HCT116 (cell line): Measurements from ENCODE around the gene INCA1. TPM values are rescaled to one million over a fixed set of nuclear protein-coding genes. Genes with fewer than 3 reads are reported as not detected.
A peak's percentile ranks its signal among the peaks of the same experiment; 100 is the strongest.

Source experiments
- ATAC-seq: fragments of 200-7000 bp; cut with Tn5 transposase; 2 replicates; pipeline ENCODE4 v1.9.1; 2020; ENCODE audit warnings: mild to moderate bottlenecking, moderate library complexity
- BruUV-seq: library from RNA; stranded (reverse); fragments of 400-500 nt; replicated peaks from 2 replicates; lab custom pipeline; 2021; lab: Mats Ljungman, UMichigan
- CTCF ChIA-PET: fragments of 300-600 bp; sonication (Branson Sonifier 250); formaldehyde crosslinking; loops from one replicate; lab custom pipeline; 2021; ENCODE audit warnings: antibody characterized with exemption; lab: Charles Lee
- POLR2A ChIA-PET: fragments of 300-600, 350-600 bp; sonication (Branson Sonifier 250); formaldehyde crosslinking; loops from one replicate; lab custom pipeline; 2021; ENCODE audit warnings: antibody characterized with exemption; lab: Charles Lee
- RAD21 ChIA-PET, 2 experiments: fragments of 300-600 bp; sonication (Branson Sonifier 250); formaldehyde crosslinking; loops; one replicate each; lab custom pipeline; 2023; ENCODE audit warnings: low total read pairs in 2 of 2; ENCODE audit not compliant: uncharacterized antibody in 2 of 2, unreplicated experiment in 2 of 2, low non-redundant PET in 1 of 2; lab: Charles Lee
- DNase-seq: peaks from one replicate; pipeline ENCODE4 v3.0.0-alpha.2; 2010; ENCODE audit warnings: low read depth, low spot score
- H2AFZ ChIP-seq: fragments of 200-600 bp; shearing (Covaris generic), sonication (generic); 2 replicates; pipeline ENCODE4 v1.6.1; 2017; ENCODE audit warnings: low read depth, mixed run types, mixed read lengths, antibody characterized with exemption, low read length; ENCODE audit not compliant: poor library complexity, severe bottlenecking
- H3K27ac ChIP-seq: 2 replicates; pipeline ENCODE4 v1.5.1; 2012; ENCODE audit warnings: low read depth, low read length
- H3K27me3 ChIP-seq: fragments of 200-600 bp; sonication (generic); 2 replicates; pipeline ENCODE4 v1.6.1; 2016; ENCODE audit warnings: mixed run types, low read length, mixed read lengths; ENCODE audit not compliant: insufficient read depth
- H3K36me3 ChIP-seq, 2 experiments: fragments of 200-500 bp in 1 of 2; fragments of 200-600 bp in 1 of 2; sonication (Bioruptor generic) in 1 of 2; sonication (generic) in 1 of 2; 2 replicates each; pipeline versions ENCODE4 v1.5.1 to v1.6.1; 2014 to 2016; ENCODE audit warnings: low read length in 2 of 2, inconsistent platforms in 1 of 2, mixed read lengths in 1 of 2, mixed run types in 1 of 2; ENCODE audit not compliant: insufficient read depth in 2 of 2, control insufficient read depth in 1 of 2
- H3K4me1 ChIP-seq, 2 experiments: fragments of 200-600 bp in 1 of 2; sonication (generic) in 1 of 2; 2 replicates each; pipeline versions ENCODE4 v1.5.1 to v1.6.1; 2012 to 2017; ENCODE audit warnings: low read length in 2 of 2, inconsistent platforms in 1 of 2, mild to moderate bottlenecking in 1 of 2, mixed read lengths in 1 of 2, mixed run types in 1 of 2, moderate library complexity in 1 of 2; ENCODE audit not compliant: insufficient read depth in 2 of 2, control insufficient read depth in 1 of 2
- H3K4me2 ChIP-seq: fragments of 200-600 bp; sonication (generic); 2 replicates; pipeline ENCODE4 v1.6.1; 2017; ENCODE audit warnings: mixed run types, low read length, mixed read lengths
- H3K4me3 ChIP-seq, 2 experiments: fragments of 200-600 bp in 1 of 2; sonication (generic) in 1 of 2; replicated peaks in 1 of 2; 2 replicates each; pipeline ENCODE4 v1.5.1; 2011 to 2016; ENCODE audit warnings: low read length in 2 of 2, control low read depth in 1 of 2, low read depth in 1 of 2, mild to moderate bottlenecking in 1 of 2, mixed read lengths in 1 of 2, mixed run types in 1 of 2
- H3K79me2 ChIP-seq: fragments of 200-600 bp; sonication (generic); 2 replicates; pipeline ENCODE4 v1.6.1; 2017; ENCODE audit warnings: mild to moderate bottlenecking, mixed run types, low read length, moderate library complexity, mixed read lengths; ENCODE audit not compliant: insufficient read depth
- H3K9ac ChIP-seq: fragments of 200-600 bp; sonication (generic); 2 replicates; pipeline ENCODE4 v1.6.1; 2016; ENCODE audit warnings: low read length, mixed read lengths
- H3K9me2 ChIP-seq: fragments of 200-600 bp; sonication (generic), shearing (Covaris generic); 2 replicates; pipeline ENCODE4 v1.6.1; 2017; ENCODE audit warnings: mixed run types, mild to moderate bottlenecking, moderate library complexity; ENCODE audit not compliant: insufficient read depth
- H3K9me3 ChIP-seq, 2 experiments: fragments of 200-500 bp in 1 of 2; fragments of 200-600 bp in 1 of 2; sonication (Bioruptor generic) in 1 of 2; sonication (generic) in 1 of 2; 2 replicates each; pipeline ENCODE4 v1.6.1; 2014 to 2017; ENCODE audit warnings: low read length in 2 of 2, mixed read lengths in 2 of 2, inconsistent platforms in 1 of 2, low read depth in 1 of 2, mild to moderate bottlenecking in 1 of 2, mixed run types in 1 of 2, moderate library complexity in 1 of 2; ENCODE audit not compliant: control insufficient read depth in 1 of 2, insufficient read depth in 1 of 2
- H4K20me1 ChIP-seq: fragments of 200-600 bp; sonication (generic), shearing (Covaris generic); 2 replicates; pipeline ENCODE4 v1.6.1; 2017; ENCODE audit warnings: mixed run types, mild to moderate bottlenecking, moderate library complexity; ENCODE audit not compliant: insufficient read depth
- CEBPB ChIP-seq: IDR thresholded peaks from 2 replicates; pipeline ENCODE4 v1.6.1; 2012; ENCODE audit warnings: low read depth
- POLR2A ChIP-seq: IDR thresholded peaks from 2 replicates; pipeline ENCODE4 v1.7.0; 2011; ENCODE audit warnings: borderline replicate concordance; ENCODE audit not compliant: insufficient read depth, insufficient read length; ENCODE audit errors: extremely low read depth
- TCF7L2 ChIP-seq: IDR thresholded peaks from 2 replicates; pipeline ENCODE4 v1.7.0; 2011; ENCODE audit warnings: borderline replicate concordance, inconsistent platforms; ENCODE audit not compliant: insufficient read depth, insufficient read length; ENCODE audit errors: extremely low read depth
- ZNF274 ChIP-seq: fragments of 200-500 bp; sonication (Bioruptor generic); IDR thresholded peaks from 2 replicates; pipeline ENCODE4 v1.6.1; 2014; ENCODE audit warnings: mild to moderate bottlenecking, low read depth, low read length, inconsistent platforms
- intact Hi-C: fragments of 100-400 bp; cut with micrococcal nuclease; formaldehyde crosslinking; loops from 2 replicates; pipeline ENCODE4 v1.10.0; 2022
- total RNA-seq: library from RNA; stranded (reverse); gene quantifications from one replicate; pipeline ENCODE4 v1.2.1, GENCODE V29; 2021; ENCODE audit not compliant: unreplicated experiment
- TF ChIP-seq, protein P1 (sequence below), 3 experiments: fragments of 200-600 bp in 1 of 3; sonication (generic) in 1 of 3; IDR thresholded peaks in 2 of 3; conservative IDR thresholded peaks in 1 of 3; 2 replicates each; pipeline ENCODE4 v1.5.1; 2012 to 2017; ENCODE audit warnings: low read depth in 2 of 3, low read length in 2 of 3, antibody characterized with exemption in 1 of 3, borderline replicate concordance in 1 of 3, control low read depth in 1 of 3, mild to moderate bottlenecking in 1 of 3, mixed read lengths in 1 of 3, mixed run types in 1 of 3, moderate library complexity in 1 of 3; ENCODE audit not compliant: insufficient read depth in 1 of 3
- TF ChIP-seq, protein P2 (sequence below): IDR thresholded peaks from 2 replicates; pipeline ENCODE4 v1.6.1; 2012
- TF ChIP-seq, protein P3 (sequence below): IDR thresholded peaks from 2 replicates; pipeline ENCODE4 v1.6.1; 2011; ENCODE audit warnings: mild to moderate bottlenecking, low read length, moderate library complexity; ENCODE audit not compliant: insufficient replicate concordance; ENCODE audit errors: extremely low read depth

INCA1 gene
- total RNA-seq, 1 experiment from 2014 or later = 0.74 TPM

DNA sequence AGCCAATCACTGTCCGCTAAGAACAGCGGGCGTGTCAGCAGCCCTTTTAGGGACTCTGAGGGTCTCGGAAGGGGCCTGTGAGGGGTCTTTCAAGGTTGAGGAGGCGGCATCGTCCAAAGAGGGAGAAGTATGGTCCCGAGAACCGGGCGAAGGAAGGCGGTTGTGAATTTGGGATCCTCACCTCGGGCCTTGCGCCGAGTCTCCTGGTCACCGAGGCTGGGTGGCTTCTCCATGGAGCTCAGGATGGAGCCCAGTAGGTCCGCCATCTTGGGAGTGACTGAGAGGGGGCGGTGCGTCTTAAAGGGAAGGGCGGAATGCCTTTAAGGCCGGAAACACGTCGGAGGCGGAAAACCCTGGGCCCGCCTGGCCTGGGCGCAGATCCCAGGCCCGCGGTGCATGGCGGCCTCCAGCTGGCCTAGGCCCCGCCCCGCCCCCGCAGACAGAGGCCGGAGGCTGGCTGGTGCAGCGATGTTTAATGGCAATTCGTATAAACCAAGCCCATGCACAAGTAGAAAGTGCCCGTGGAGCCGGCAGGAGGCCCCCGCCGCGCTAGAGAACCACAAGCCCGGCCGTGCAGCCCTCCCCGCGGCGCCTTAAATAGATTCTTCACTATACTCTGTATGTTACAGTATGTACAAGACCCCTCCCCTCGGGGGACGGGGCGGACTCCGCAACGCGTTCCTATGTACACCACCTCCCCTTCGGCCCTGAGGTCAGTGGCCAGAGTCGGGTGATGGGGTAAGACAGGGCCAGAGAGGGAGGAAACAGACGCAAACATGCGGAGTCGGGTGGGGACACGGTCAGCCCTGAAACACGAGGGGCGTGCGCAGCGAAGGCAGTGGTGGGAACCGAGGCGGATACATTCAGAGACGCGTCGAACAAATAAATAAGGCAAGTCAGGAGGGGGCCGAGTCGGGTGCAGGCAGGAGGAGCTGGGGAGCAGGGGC lies 29.5 kb downstream of the INCA1 start, which contains the start of gene SPAG7 (continued):
- TF ChIP-seq TCF7L2 = peak; percentile 55
- TF ChIP-seq, protein P1, sequence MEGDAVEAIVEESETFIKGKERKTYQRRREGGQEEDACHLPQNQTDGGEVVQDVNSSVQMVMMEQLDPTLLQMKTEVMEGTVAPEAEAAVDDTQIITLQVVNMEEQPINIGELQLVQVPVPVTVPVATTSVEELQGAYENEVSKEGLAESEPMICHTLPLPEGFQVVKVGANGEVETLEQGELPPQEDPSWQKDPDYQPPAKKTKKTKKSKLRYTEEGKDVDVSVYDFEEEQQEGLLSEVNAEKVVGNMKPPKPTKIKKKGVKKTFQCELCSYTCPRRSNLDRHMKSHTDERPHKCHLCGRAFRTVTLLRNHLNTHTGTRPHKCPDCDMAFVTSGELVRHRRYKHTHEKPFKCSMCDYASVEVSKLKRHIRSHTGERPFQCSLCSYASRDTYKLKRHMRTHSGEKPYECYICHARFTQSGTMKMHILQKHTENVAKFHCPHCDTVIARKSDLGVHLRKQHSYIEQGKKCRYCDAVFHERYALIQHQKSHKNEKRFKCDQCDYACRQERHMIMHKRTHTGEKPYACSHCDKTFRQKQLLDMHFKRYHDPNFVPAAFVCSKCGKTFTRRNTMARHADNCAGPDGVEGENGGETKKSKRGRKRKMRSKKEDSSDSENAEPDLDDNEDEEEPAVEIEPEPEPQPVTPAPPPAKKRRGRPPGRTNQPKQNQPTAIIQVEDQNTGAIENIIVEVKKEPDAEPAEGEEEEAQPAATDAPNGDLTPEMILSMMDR (IDR thresholded peaks at IDR 0.05 in 2 of 3, conservative IDR thresholded peaks at IDR 0.05 in 1 of 3; ENCODE audit: borderline replicate concordance in 1 of 3, insufficient read depth in 1 of 3, low read depth in 2 of 3, low read length in 2 of 3) = no peak
- no peak for TF ChIP-seq CEBPB
- TF ChIP-seq, all 23 proteins: peak for 11

DNA sequence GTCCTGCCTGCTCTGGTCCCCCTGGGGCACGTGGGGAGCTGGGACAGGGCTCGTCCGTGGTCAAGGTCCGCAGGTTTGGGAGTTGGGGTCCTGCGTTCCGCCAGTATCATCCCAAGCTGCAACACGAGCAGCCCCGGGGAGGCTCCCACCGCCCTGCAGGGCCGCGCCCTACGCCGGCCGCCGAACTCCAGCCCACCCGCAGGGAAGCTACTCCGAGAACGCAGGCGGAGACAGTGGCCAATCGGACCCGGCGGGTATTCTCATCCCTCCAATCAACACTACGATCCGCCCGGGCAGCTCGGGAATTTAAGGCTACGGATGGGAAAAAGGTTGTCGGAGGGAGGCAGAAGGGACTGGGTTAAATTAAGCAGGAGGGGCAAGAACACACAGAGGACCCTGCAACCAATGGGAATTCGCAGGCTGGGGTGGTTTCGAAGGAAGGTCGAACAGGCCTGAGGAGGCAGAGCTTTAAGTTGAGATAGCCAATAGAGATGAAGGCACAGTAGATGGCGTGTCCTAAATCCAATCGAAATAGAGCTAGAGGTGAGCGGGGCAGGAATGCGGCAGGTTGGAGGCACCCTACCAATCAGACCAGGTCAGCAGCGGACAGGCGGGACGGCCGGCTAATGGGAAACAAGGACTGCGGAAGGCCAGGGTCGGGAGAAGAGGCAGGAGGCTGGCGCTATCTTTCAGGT lies 30.3 kb downstream of the INCA1 start:
- RAD21 ChIA-PET = interaction anchor here (0.6 to 2.2 kb wide), 5 partner anchors 12 to 58 kb away, joined by 3 to 11 read pairs (median 6); partner anchors contain the start of genes RNF167 (in 2 of the 2), SLC25A11 (in 2 of the 2) and PFN1 (in 1 of the 2)
- Histone ChIP-seq H4K20me1 (no peaks in the 10 kb centered on the region), H3K9me3 (no peaks in the 10 kb centered on the region), H3K27me3 (no peaks in the 10 kb centered on the region), H3K79me2 (peaks cover 17% of the 10 kb centered on the region; the same call in 1 of the 2 replicates), H2AFZ (no peak overlapping the region), H3K9ac (peak overlapping the region; percentile 80), H3K4me2 (peak overlapping the region; percentile 84), H3K4me3 (peak overlapping the region; percentile 70 to 79), H3K4me1 (peaks cover 19 to 33% of the 10 kb centered on the region in 2 experiments), H3K36me3 (peaks cover 0 to 13% of the 10 kb centered on the region in 2 experiments; a peak in 2 of 4 replicates), H3K9me2 (no peaks in the 10 kb centered on the region), H3K27ac (peak overlapping the region; percentile 96)
- ATAC-seq = peak; percentile 91
- BruUV-seq = TSS peak; percentile 69
- POLR2A ChIA-PET = interaction anchor here (0.7 to 5.0 kb wide), 11 partner anchors 10 to 176 kb away, joined by 3 to 45 read pairs (median 10); partner anchors contain the start of genes CAMTA2, ENO3, PFN1 and RNF167
- DNase-seq = peak; percentile 100
- CTCF ChIA-PET = interaction anchor here (0.5 to 2.2 kb wide), 7 partner anchors 9 to 95 kb away, joined by 4 to 12 read pairs (median 7); partner anchors contain the start of genes CAMTA2, RNF167 and SLC25A11
- intact Hi-C loops = loop anchor here (1.0 kb wide), 4 partner anchors 17 to 58 kb away; partner anchors contain the start of genes CAMTA2, RNF167 and SLC25A11
- TF ChIP-seq TCF7L2 = no peak
- TF ChIP-seq, protein P2, sequence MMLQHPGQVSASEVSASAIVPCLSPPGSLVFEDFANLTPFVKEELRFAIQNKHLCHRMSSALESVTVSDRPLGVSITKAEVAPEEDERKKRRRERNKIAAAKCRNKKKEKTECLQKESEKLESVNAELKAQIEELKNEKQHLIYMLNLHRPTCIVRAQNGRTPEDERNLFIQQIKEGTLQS = no peak
- TF ChIP-seq ZNF274 = no peak
- TF ChIP-seq, protein P1 (IDR thresholded peaks at IDR 0.05 in 2 of 3, conservative IDR thresholded peaks at IDR 0.05 in 1 of 3; ENCODE audit: borderline replicate concordance in 1 of 3, insufficient read depth in 1 of 3, low read depth in 2 of 3, low read length in 2 of 3) = no peak
- TF ChIP-seq POLR2A = no peak
- TF ChIP-seq, protein P3, sequence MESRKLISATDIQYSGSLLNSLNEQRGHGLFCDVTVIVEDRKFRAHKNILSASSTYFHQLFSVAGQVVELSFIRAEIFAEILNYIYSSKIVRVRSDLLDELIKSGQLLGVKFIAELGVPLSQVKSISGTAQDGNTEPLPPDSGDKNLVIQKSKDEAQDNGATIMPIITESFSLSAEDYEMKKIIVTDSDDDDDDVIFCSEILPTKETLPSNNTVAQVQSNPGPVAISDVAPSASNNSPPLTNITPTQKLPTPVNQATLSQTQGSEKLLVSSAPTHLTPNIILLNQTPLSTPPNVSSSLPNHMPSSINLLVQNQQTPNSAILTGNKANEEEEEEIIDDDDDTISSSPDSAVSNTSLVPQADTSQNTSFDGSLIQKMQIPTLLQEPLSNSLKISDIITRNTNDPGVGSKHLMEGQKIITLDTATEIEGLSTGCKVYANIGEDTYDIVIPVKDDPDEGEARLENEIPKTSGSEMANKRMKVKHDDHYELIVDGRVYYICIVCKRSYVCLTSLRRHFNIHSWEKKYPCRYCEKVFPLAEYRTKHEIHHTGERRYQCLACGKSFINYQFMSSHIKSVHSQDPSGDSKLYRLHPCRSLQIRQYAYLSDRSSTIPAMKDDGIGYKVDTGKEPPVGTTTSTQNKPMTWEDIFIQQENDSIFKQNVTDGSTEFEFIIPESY = no peak
